ENCODE measurements around the gene CAMK1G.

Gene CAMK1G

DNA sequence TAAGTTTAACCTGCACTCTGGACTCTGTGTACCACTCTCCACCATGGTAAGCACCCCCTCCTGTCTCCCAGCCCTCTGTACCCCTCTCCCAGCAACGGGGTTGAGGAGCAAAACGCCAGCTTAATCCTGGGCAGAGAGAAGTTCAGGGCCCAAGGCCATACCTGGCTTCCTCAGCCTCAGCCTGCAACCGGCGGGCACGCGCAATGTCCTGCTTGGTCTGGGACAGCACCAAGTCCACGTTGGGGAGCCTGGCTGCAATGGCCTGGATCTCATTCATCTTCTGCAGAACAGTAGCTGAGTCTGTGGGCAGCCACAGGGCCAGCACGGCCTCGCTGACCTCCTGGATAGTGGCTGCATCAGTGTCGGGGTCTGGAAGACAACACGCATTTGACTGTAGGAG lies 34.8 kb downstream of the CAMK1G start:
- DNase-seq (ENCODE audit: extremely low read depth in 1 of 2, low read depth in 1 of 2), result no peak

DNA sequence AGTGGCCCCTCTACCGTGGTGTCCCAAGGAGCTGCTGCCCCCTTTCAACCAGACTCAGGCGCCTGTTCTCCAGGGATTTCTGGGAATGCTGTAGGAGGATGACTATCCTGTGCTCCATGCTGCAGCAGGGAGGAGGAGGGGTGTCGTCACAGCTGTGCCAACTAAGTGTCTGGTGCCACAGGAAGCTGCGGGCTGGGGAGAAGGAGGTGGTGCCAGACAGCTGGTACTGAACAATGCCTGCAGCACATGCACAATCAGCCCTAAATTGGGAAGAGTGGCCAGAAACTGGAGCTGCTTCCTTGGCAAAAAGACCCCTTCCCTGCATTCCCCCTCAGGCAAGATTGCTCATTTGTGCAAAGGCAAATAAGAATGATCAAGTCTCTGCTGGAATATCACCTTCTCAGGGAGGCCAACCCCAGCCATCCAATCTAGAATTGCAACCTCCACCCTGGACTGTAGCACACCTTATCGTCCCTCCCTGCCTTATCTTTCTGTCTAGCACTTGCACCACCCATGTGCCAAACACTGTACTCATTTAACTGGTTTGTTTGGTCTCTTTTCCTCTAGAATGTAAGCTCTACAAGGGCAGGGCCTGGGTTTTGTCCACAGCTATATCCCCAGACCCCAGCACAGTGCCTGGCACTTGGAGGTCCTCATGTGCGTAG lies 35.4 kb downstream of the CAMK1G start:
- no peak for DNase-seq (ENCODE audit: extremely low read depth in 1 of 2, low read depth in 1 of 2)

DNA sequence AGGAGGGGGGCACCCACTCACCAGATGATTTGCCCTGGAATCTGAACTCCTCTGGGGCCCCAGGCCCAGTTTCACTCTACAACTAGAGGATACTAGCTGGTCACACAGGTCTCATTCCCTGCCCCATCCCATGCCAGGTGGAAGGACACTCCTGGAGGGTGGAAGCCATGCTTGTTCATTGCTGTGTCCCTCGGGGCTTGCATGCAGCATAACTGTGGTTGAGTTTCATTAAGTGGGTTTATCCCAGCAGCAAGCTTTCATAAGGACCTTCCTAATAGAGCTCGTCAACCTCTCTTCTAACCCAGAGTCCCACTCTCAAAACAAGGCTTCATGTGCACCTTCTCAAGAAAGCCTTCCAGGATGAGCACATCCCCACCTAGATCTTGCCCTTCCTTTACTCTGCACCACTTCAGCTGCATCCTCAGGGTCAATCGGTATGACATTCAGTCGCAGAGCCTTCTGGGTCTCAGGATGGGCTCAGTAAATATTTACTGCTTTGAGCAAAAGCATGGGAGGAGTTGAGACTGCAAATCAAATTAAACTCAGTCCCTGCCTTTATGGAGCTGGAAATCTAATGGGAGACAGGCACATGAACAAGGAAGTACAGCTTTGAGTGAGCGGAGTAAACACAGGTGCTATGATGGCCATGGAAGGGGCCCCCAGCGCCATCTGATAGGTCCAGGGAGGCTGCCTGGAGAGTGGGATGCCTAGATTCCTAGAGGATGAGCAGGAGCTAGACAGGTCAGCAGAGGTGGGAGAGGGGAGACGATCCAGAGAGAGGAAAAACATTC lies 36.4 kb downstream of the CAMK1G start:
- DNase-seq (ENCODE audit: extremely low read depth in 1 of 2, low read depth in 1 of 2), result no peak

DNA sequence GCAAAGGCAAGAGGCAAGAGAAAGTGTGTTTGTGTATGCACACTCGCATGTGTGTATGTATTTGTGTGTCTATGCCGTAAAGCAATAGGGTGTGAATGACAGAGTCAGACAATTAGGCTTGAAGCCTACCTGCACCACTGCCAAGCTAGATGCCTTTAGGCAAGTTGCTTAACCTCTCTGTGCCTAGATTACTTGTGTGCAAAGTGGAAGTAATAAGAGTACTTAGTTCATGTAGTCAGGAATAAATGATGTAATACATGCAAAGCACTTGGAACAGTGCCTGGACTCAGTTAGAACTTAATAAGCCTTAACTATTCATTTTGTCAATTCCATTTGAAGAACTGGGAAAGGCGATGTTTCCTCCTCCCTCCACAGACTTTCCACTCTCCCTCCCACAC lies 37.0 kb downstream of the CAMK1G start:
- DNase-seq (ENCODE audit: extremely low read depth in 1 of 2, low read depth in 1 of 2), result no peak

DNA sequence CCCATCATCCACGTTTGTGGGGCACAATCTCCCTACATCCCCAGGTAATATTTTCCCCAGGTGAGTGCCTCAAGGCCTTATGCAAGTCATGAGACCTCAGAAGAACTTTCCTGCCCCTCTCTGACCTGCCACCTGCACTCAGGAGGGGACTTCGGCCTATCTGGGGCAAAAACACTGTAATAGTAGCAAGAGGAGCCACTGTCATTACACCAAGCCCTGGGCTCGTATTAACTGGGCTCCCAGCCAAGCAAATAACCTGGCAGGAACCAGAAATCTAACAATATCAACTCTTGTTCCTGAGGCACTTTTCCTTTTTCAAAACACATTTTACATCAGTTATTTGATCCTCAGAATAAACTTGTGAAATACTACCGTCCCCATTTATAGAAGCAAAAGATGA lies 37.8 kb downstream of the CAMK1G start:
- no peak for DNase-seq (ENCODE audit: extremely low read depth in 1 of 2, low read depth in 1 of 2)

DNA sequence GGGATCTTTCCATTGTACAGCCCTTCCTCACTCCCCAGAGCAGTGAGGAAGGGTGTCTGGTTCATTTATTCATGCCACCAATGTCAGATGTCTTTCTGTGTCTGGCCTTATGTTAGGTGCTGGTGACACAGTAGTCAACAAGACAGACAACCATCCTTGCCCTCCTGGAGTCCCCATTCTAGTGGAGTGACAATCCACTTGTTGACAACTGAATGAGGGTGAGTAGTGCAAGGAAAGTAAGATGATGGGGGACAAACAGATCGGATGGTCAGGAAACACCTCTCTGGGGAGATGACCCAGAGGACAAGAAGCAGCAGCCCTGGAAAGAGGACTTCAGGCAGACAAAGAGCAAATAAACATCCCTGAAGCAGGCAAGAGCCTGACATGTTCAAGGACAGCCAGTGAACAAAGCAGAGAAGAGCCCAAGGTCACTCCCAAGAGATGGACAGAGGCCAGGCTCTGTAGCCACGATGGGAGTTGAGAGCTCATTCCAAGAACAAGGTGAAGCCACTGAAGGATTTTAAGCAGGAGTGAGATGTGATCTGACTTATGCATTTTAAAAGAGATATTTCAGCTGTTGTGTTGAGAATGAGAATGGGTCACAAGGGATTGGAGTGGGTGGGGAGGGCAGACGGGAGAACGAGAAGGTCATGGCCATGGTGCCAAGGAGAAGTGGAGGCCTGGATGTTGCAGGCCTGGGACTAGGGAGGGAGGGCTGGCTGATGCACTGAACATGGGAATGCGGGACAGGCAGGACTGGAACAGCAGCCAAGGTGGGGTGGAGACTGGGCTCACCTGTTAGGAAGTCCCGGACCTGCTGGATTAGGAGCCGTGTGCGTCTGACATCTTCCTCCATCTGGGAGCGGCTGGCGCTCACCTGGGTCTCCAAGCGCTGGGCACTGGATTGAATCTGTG lies 38.5 kb downstream of the CAMK1G start:
- no peak for DNase-seq (ENCODE audit: extremely low read depth in 1 of 2, low read depth in 1 of 2)

DNA sequence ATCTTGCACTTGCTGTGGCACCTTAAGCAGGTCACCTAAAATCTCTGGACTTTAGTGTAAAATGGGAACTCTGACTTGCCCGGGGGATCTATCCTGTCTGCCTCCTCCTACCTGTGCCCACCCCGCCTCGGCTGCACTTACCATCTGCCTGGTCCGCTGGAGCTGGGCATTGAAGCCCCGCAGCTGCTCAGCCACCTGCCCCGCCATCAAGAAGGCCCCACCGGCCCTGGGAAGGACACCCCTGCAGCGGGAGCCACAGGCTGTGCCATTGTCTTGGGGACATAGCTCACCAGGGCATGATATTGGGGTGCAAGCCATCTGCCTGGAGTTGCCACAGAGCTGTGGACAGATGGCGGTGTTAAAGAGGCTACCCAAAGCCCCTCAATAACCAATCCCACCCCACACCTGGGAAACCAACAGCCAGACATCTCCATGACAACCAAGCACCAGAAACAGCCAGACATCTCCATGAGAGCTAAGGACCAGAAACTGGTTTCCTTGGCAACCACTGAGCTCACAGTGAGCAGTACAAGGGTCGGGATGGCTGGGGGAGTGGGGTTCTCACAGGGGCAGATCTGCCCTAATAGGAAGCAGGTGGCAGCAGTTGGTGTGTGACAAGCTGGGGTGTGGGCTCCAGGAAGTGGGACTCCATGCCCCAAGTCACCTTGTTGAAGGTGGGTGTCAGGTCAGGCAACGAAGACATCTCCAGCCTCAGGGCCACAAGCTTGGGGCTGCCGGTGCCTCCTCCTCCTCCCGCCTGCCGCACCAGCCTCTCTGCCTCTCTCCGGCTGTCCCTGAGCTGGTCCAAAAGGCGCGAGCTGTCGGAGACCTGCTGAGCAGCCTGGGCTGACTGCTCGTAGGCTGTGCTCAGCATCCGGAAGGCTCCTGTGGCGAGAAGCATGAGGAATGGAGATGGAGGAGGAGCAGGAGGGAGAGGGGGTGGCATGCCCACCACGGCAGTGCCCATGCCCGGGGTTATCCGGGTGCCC lies 39.6 kb downstream of the CAMK1G start:
- no peak for DNase-seq (ENCODE audit: extremely low read depth in 1 of 2, low read depth in 1 of 2)

DNA sequence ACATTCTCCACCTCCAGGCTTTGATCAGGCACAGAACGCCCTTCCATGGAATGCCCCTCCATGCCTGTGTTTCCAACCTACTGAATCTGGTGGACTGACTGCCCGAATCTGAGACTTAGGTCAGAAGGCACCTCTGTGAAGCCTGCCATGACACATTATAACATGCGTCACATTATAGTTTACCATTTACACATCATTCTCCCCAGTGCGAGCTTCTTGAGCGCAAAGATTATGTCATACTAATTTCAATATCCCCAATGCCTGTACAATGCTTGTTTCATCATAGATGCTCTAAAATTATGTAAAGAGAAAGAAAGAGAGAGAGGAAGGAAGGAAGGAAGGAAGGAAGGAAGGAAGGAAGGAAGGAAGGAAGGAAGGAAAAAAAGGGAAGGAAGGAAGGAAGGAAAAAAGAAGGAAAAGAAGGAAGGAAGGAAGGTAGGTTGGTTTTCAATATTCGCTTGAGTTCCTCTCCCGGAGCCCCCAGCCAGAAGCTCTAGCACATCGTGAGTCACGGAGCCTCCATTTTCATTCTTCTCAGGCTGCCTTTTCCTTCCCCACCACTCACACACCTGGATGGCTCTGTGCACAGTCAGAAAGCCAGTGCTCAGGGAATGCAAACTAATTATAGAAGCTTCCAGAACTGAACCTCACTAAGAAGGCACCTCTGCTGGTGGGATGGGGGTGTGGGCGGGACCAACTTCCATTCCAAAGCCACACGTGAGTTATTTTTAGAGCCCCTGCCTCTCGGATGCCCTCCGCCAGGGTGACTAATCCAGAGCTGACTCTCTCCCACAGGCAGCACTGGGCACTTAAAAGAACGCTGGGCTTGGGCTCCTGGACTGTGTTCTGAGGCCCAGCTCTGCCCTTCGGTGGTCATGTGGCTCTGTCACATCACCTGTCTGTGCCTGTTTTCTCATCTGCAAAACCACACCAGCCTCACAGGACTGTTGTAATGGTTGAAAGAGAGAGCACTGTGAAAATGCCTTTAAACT lies 41.3 kb downstream of the CAMK1G start:
- DNase-seq (ENCODE audit: extremely low read depth in 1 of 2, low read depth in 1 of 2), result no peak

DNA sequence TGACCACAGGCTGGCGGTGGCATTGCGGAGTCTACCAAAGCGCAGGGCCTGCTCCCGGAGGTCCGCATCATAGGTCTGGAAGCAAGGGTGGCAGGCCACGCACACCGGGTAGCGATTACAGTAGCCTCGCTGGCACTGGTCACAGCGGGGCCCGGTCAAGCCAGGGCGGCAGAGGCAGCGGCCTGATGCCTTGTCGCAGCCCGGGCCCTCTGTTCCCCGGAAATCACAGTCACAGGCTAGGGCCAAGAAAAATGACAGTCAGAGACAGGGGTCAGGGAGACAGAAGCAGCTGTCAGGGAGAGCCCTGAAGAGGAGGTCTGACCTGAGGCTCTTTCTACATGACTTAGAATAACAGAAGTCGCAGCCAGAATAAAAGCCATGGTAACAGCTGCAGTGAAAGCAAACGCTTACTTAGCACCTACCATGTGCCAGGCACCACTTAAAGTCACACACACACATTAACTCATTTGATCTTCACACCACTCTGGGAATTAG lies 42.3 kb downstream of the CAMK1G start:
- no peak for DNase-seq (ENCODE audit: extremely low read depth in 1 of 2, low read depth in 1 of 2)

DNA sequence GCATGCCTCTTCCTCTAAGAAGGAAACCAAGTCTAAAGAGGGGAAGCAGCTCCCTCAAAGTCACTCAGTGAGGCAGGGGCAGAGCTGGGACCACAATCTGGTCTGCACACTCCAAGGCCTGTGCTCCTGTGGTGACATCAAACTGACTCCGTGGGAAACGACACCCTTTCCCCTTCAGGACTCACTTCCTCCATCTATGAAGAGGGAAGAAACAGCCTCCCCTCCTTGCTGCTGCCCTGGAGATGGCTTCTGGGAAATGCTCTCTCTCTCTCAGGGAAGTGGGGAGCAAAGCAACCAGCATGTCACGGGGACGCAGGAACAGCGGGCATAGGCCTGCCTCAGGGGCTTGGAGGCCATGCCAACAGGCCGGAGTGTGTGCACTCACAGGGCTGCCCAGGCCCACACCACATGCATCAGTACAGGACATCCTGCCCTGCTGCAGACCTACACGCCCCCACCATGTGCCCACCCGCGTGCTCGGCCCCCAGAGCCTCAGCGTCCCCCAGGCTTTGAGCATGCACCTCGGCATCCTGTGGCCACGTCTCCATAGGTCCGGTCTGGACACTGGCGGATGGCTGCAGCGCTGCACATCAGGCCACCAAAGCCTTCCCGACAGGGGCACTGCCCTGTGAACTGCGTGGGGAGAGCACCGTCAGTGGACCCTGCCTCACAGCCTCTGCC lies 43.0 kb downstream of the CAMK1G start:
- DNase-seq (ENCODE audit: extremely low read depth in 1 of 2, low read depth in 1 of 2), result no peak

DNA sequence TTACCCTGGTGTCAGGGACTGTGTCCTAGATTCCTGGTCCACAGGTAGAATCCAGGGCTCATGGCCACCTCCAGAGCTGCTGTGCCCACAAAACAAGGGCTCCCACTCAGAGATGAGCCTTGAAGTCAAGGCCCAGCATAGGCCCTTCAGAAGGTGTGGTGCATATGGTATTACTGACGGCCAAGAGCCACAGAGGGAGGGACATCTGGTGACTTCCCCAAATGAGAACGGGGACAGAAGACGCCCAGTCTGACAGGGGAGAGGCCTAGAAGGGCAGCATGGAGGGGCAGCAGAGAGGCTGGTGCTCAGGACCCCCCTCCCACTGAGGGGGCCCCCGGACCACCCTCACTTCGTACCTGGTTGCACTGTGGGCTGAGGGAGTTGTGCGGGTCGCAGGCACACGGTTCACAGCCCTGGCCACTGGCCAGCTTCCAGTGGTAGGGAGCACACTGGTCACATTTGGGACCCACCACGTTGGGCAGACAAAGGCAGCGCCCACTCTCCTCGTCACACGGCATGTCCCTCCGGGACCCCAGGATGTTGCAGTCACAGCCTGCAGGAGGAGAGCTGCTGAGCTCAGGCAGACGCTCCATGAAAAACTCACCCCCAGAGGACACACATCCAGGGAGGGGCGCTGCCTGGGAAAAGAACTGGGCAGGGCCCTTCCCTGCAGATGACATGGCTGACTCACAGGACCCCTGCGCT lies 43.7 kb downstream of the CAMK1G start:
- no peak for DNase-seq (ENCODE audit: extremely low read depth in 1 of 2, low read depth in 1 of 2)

DNA sequence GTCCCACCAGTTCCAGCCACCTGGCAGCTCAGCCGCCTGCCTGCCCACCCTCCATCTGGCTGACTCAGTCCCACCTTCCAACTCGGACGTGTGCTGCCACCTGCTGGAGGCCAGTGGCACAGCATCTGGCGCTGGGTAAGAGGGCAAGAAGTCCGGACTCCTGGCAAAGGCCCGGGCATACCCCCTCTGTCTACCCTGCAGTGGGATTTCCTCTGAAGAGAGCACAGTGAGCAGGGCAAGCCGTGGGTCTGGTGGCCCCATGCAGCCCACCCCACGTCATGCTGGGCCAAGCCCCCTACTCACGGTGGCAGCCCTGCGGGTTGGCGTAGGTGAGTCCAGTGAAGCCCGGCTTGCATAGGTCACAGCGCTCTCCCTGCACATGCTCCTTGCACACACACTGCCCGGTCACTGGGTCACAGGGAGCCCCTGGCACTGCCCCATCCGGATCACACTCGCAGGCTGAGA lies 44.2 kb downstream of the CAMK1G start:
- peak; percentile 15 to 57 for DNase-seq (ENCODE audit: extremely low read depth in 1 of 2, low read depth in 1 of 2)

DNA sequence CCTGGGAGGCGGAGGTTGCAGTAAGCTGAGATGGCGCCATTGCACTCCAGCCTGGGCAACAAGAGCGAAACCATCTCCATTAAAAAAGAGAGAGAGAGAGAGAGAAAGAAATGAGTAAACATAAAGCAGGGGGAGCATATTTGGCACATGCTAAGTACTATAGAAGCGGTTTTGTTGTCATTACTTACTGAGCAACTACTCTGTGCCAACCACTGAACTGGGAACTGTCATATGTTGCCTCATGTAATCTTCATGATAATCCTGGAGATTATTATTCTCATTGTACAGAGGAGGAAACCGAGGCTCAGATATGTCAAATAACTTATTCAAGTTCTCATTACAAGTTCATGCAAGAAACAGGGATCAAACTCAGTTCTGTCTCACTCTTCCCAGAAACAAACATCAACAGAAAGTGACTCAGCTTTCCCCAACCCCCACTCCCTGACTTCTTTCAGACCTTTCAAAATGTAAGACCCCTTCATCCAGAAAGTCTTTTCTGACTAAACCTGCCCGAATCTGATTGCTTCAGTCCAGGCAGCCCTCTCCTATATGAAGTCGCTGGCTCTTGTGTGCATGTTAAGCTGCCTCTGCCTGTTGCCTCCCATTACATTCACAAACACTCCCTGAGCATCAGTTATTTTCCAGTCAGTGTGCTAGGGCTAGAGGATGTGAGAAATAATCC lies 45.2 kb downstream of the CAMK1G start:
- DNase-seq (ENCODE audit: extremely low read depth in 1 of 2, low read depth in 1 of 2), result no peak

DNA sequence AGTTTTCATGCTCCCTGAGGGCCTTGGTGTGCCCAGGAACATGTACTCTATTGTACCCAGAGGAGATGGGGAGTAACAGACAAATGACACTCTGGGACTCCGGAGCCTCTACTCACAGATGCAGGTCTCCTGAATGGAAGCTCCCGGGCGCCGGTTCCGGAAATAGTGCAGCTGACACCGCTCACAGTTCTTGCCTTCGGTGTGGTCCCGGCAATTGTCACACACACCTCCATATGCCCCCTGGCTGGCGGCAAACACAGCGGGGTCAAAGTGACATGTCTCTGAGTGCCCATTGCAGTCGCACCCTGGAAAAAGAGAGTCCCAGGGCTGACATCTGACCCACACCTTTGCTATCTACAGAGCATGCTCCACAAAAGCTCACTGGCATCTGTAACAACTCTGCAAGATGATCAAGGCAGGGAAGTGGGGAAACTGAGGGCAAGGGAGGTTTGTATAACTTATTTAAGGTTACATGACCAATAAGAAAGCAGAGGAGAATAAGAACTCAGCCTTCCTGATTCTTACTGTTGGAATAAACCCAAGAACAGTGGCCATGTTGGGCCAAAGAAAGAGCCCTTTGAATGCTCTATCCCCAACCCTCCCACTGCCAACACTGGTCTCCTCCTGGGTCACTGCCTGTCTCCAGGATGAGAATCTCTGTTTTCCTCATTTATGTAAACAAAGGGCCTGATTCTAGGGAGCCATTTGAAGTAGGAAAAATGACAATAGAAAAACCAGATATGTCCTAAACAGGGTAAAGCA lies 46.3 kb downstream of the CAMK1G start:
- no peak for DNase-seq (ENCODE audit: extremely low read depth in 1 of 2, low read depth in 1 of 2)

DNA sequence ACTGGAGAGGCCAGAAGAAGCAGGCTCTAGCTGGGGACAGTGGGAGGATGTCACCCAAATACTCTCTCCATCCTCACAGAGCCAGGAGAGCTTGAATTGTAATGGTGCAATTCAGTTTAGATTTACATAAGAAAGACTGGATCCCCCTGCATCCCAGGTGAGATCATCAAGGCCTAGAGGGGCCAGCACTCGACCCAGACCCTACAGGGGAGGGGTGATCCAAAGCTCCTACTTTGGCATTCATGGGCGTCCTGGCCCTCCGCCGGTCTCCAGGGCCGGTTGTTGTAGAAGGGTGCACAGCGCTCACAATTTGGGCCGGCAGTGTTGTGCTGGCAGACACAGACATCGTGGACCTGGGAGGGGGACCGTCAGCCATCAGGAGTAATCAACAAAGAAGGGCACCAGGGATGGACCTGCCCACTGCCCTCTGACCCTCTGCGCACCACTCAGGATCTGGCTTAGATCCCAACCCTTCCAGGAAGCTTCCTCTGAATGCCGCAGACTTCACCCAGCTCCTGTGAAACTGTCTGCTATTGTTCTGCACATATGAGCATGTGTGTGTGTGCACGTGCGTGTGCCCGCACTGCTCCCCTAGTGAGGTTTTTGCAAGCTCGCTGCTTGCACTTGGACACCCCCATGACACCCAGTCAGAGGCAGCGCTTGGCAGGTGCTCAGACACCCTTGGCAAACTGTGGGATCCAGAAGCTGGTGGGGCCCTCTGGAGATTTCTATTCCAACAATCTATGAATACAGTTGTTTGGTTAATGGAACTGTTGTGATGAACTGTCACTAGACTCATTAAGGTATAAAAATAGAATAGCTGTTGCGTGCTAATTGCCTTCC lies 47.1 kb downstream of the CAMK1G start:
- DNase-seq (ENCODE audit: extremely low read depth in 1 of 2, low read depth in 1 of 2), result no peak

Data from activated CD8-positive, alpha-beta memory T cell treated with anti-CD3 and anti-CD28 coated beads for 1 hour (primary cell).